ENCODE results near the gene L3MBTL1. TPM values are rescaled to one million over a fixed set of nuclear protein-coding genes. Genes with fewer than 3 reads are reported as not detected.
A peak's percentile ranks its signal among the peaks of the same experiment; 100 is the strongest.

L3MBTL1 gene
- total RNA-seq, 2 donors from 2014 or later, result 38.4 to 57.6 TPM

DNA sequence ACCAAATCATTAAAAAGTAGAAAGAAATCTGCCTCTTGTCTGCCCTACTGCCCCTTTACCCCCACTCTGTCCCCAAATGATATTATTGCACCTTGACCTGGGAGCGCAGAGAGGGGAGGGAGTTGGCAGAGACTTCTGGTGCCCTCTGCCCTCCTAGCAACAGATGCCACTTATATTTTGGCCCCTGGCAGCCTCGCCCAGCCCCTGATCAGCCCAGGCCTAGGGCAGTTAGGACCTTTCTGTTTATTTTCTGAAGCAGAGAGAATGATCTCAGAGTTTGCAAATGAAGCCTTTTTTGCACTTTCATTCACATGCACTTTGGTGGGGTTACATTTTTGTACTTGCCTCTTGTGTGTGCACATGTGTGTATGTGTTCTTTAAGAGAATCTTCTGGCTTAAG is 43.0 kb downstream of the L3MBTL1 start:
- H3K9ac ChIP-seq (ENCODE audit: extremely low read depth, low read length, poor library complexity, severe bottlenecking), result no peak overlapping the region
- H3K9me3 ChIP-seq (ENCODE audit: control insufficient read depth, low read length), result peaks cover 4% of the 10 kb centered on the region
- H3K27me3 ChIP-seq (ENCODE audit: control insufficient read depth, insufficient read depth, low read length, poor library complexity, severe bottlenecking), result no peaks in the 10 kb centered on the region
- Mint-ChIP-seq H3K4me1 (no peaks in the 10 kb centered on the region), H3K27me3 (ENCODE audit: insufficient read depth) (no peaks in the 10 kb centered on the region), H3K9me3 (peaks cover 17% of the 10 kb centered on the region), H3K4me3 (no peak overlapping the region), H3K36me3 (ENCODE audit: low read depth) (peaks cover 31% of the 10 kb centered on the region), H3K27ac (no peak overlapping the region)
- no peak overlapping the region for H3K4me3 ChIP-seq (ENCODE audit: low read length)
- 82% methylated on average over 2 of the region's 2 CpGs; no CpG with 5 or more reads in 1 of the 2 experiments for WGBS, 2 experiments (ENCODE audit: insufficient coverage in 1 of 2, insufficient read length in 1 of 2)
- no peaks in the 10 kb centered on the region for H3K4me1 ChIP-seq (ENCODE audit: control insufficient read depth, insufficient read depth, low read length)
- DNase-seq, result no peak
- H3K36me3 ChIP-seq (ENCODE audit: control insufficient read depth, insufficient read depth, low read length), result peaks cover under 1% of the 10 kb centered on the region
- no peak overlapping the region for H3K27ac ChIP-seq (ENCODE audit: low read depth, low read length)
- TF ChIP-seq, protein P1, sequence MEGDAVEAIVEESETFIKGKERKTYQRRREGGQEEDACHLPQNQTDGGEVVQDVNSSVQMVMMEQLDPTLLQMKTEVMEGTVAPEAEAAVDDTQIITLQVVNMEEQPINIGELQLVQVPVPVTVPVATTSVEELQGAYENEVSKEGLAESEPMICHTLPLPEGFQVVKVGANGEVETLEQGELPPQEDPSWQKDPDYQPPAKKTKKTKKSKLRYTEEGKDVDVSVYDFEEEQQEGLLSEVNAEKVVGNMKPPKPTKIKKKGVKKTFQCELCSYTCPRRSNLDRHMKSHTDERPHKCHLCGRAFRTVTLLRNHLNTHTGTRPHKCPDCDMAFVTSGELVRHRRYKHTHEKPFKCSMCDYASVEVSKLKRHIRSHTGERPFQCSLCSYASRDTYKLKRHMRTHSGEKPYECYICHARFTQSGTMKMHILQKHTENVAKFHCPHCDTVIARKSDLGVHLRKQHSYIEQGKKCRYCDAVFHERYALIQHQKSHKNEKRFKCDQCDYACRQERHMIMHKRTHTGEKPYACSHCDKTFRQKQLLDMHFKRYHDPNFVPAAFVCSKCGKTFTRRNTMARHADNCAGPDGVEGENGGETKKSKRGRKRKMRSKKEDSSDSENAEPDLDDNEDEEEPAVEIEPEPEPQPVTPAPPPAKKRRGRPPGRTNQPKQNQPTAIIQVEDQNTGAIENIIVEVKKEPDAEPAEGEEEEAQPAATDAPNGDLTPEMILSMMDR (conservative IDR thresholded peaks at IDR 0.05), result no peak

DNA sequence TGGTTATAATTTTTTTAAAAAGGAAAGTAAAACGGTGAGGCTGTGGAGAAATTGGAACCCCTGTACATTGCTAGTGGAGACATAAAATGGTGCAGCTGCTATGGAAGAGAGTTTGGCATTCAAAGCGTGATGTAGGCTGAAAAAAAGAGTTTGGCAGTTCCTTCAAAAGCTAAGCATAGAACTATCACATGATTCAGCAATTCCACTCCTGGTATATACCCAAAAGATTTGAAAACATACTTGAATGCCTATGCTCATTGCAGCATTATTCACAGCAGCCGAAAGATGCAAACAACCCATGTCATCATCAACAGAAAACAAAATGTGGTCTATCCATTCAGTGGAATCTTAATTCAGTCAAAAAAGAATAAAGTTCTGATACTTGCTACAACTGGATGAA is 46.9 kb downstream of the L3MBTL1 start:
- Histone ChIP-seq H3K27ac (ENCODE audit: low read depth, low read length) (no peak overlapping the region), H3K27me3 (ENCODE audit: control insufficient read depth, insufficient read depth, low read length, poor library complexity, severe bottlenecking) (no peaks in the 10 kb centered on the region), H3K9ac (ENCODE audit: extremely low read depth, low read length, poor library complexity, severe bottlenecking) (no peak overlapping the region), H3K36me3 (ENCODE audit: control insufficient read depth, insufficient read depth, low read length) (no peaks in the 10 kb centered on the region), H3K4me3 (ENCODE audit: low read length) (no peak overlapping the region), H3K4me1 (ENCODE audit: control insufficient read depth, insufficient read depth, low read length) (peaks cover 2% of the 10 kb centered on the region), H3K9me3 (ENCODE audit: control insufficient read depth, low read length) (no peaks in the 10 kb centered on the region)
- peaks cover 2% of the 10 kb centered on the region for H3K36me3 Mint-ChIP-seq (ENCODE audit: low read depth)
- no peak overlapping the region for H3K27ac Mint-ChIP-seq
- H3K4me3 Mint-ChIP-seq, result no peak overlapping the region
- no peaks in the 10 kb centered on the region for H3K27me3 Mint-ChIP-seq (ENCODE audit: insufficient read depth)
- H3K4me1 Mint-ChIP-seq, result peaks cover 9% of the 10 kb centered on the region
- 94% methylated on average over 2 to 3 of the region's 3 CpGs for WGBS, 2 experiments (ENCODE audit: insufficient coverage in 1 of 2, insufficient read length in 1 of 2)
- H3K9me3 Mint-ChIP-seq, result no peaks in the 10 kb centered on the region
- TF ChIP-seq, protein P1 (conservative IDR thresholded peaks at IDR 0.05), result no peak
- no peak for DNase-seq

DNA sequence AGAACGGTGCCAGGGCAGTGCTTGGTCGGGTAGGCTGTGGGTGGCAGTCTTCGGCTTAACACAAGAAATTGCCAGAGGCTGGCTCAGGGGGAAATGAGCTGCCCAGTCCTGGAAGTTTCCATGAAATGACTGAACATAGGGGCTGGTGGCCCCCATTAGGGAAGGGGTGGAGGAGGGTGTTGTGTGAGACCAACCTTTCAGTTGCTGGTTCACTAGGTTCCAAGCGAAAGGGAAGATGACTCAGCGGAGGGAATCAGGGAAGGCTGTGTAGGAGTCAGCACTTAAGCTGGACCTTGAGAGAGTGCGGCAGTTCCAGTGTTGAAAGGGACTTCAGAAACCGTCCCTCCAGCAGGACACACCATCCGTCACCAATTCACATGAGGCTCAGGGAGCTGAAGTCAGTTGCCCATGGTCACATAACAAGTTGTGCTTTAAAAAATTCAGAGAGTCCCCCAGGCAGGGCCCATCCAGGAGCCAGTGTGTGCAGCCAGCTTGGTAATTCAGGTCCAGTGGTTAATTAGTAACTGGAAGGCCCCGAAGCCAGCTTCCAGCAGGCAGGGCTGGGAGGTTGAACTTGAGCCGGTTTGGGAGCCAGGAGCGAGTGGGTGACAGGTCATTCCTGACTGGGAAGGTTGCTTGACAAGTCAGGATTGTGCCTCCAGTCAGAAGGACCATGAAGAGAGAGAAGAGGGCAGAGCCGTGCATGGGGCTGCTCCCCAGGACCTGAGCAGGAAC is 51.1 kb downstream of the L3MBTL1 start, which contains the start of gene SGK2:
TSS of gene SGK2 (plus strand) at position 616 of the 735 bp plus-strand sequence. CDS start 7,469 bp downstream, outside the sequence.
- no peak within 1 kb of the TSS for H3K4me3 ChIP-seq (ENCODE audit: low read length)
- no peak for DNase-seq
- H3K9me3 Mint-ChIP-seq, result no peaks in the 10 kb centered on the region

More for the DNA sequence above, 51.1 kb downstream of the L3MBTL1 start, which contains the start of gene SGK2:
- peak within 1 kb of the TSS; percentile 53 for H3K27ac Mint-ChIP-seq
- peaks cover 9% of the 10 kb centered on the region for H3K4me1 Mint-ChIP-seq
- no peak within 1 kb of the TSS for H3K4me3 Mint-ChIP-seq
- TF ChIP-seq, protein P1 (conservative IDR thresholded peaks at IDR 0.05), result no peak
- no peak within 1 kb of the TSS for H3K9ac ChIP-seq (ENCODE audit: extremely low read depth, low read length, poor library complexity, severe bottlenecking)
- H3K4me1 ChIP-seq (ENCODE audit: control insufficient read depth, insufficient read depth, low read length), result peaks cover 2% of the 10 kb centered on the region
- no peaks in the 10 kb centered on the region for H3K36me3 Mint-ChIP-seq (ENCODE audit: low read depth)
- no peaks in the 10 kb centered on the region for H3K36me3 ChIP-seq (ENCODE audit: control insufficient read depth, insufficient read depth, low read length)
- no peaks in the 10 kb centered on the region for H3K27me3 ChIP-seq (ENCODE audit: control insufficient read depth, insufficient read depth, low read length, poor library complexity, severe bottlenecking)
- H3K27ac ChIP-seq (ENCODE audit: low read depth, low read length), result no peak within 1 kb of the TSS
- no peaks in the 10 kb centered on the region for H3K9me3 ChIP-seq (ENCODE audit: control insufficient read depth, low read length)
- H3K27me3 Mint-ChIP-seq (ENCODE audit: insufficient read depth), result no peaks in the 10 kb centered on the region
- WGBS, 2 experiments (ENCODE audit: insufficient coverage in 1 of 2, insufficient read length in 1 of 2), result 89 to 93% methylated on average over 10 to 12 of the region's 12 CpGs

All from endodermal cell (in vitro differentiated cells).